T-helper 2 cell treated with Interferon-gamma antibody and Interleukin-4, amounts not matched to agents 100 ng/mL and 5 ng/mL, for 36 hours (primary cell): ENCODE measurements around the gene MAGI2. TPM values are rescaled to one million over a fixed set of nuclear protein-coding genes. Genes with fewer than 3 reads are reported as not detected.

Experiments
- intact Hi-C: fragments of 100-400 bp; cut with micrococcal nuclease; formaldehyde crosslinking; loops from one replicate; pipeline ENCODE4 v1.15.1; 2023
- total RNA-seq: library from RNA; stranded (reverse); gene quantifications from 2 replicates; pipeline ENCODE4 v1.2.3, GENCODE V29; 2022

The MAGI2 gene
- total RNA-seq, 1 donor from 2014 or later: not detected

GRCh38 chr7:79381921-79382320 is 71.5 kb downstream of the MAGI2 start:
- intact Hi-C loops: no loop called here

- intact Hi-C loops: no loop called here
Observed at GRCh38 chr7:79377097-79377496, 76.4 kb downstream of the MAGI2 start.

GRCh38 chr7:79376299-79377025 is 77.0 kb downstream of the MAGI2 start:
- intact Hi-C loops: no loop called here

GRCh38 chr7:79361214-79361613 is 92.3 kb downstream of the MAGI2 start:
- intact Hi-C loops: no loop called here

- intact Hi-C loops: no loop called here
Observed at GRCh38 chr7:79359827-79360226, 93.6 kb downstream of the MAGI2 start.

GRCh38 chr7:79357101-79357500 is 96.4 kb downstream of the MAGI2 start:
- intact Hi-C loops: no loop called here

GRCh38 chr7:79353720-79354468 is 99.6 kb downstream of the MAGI2 start:
- intact Hi-C loops: no loop called here

GRCh38 chr7:79352323-79352722 is 101.1 kb downstream of the MAGI2 start:
- intact Hi-C loops: no loop called here

- intact Hi-C loops: no loop called here
Observed at GRCh38 chr7:79347351-79347750, 106.1 kb downstream of the MAGI2 start.

GRCh38 chr7:79341902-79342301 is 111.6 kb downstream of the MAGI2 start:
- intact Hi-C loops: no loop called here

GRCh38 chr7:79340212-79340611 is 113.3 kb downstream of the MAGI2 start:
- intact Hi-C loops: no loop called here

GRCh38 chr7:79339208-79339925 is 114.1 kb downstream of the MAGI2 start:
- intact Hi-C loops: no loop called here

- intact Hi-C loops: no loop called here
Observed at GRCh38 chr7:79337717-79338116, 115.8 kb downstream of the MAGI2 start.

- intact Hi-C loops: no loop called here
Observed at GRCh38 chr7:79334841-79335240, 118.6 kb downstream of the MAGI2 start.

GRCh38 chr7:79334334-79334733 is 119.1 kb downstream of the MAGI2 start:
- intact Hi-C loops: no loop called here

GRCh38 chr7:79332091-79332490 is 121.4 kb downstream of the MAGI2 start:
- intact Hi-C loops: no loop called here

- intact Hi-C loops: no loop called here
Observed at GRCh38 chr7:79329464-79329863, 124.0 kb downstream of the MAGI2 start.

GRCh38 chr7:79320741-79321473 is 132.6 kb downstream of the MAGI2 start:
- intact Hi-C loops: no loop called here

- intact Hi-C loops: no loop called here
Observed at GRCh38 chr7:79319369-79319768, 134.1 kb downstream of the MAGI2 start.

GRCh38 chr7:79317728-79318127 is 135.7 kb downstream of the MAGI2 start:
- intact Hi-C loops: no loop called here

GRCh38 chr7:79312022-79312421 is 141.4 kb downstream of the MAGI2 start:
- intact Hi-C loops: no loop called here

GRCh38 chr7:79308192-79308591 is 145.3 kb downstream of the MAGI2 start:
- intact Hi-C loops: no loop called here
